Keratinocyte (primary cell): ENCODE measurements around the gene PRPH2. TPM values are rescaled to one million over a fixed set of nuclear protein-coding genes. Genes with fewer than 3 reads are reported as not detected.

Source experiments
- DNase-seq: peaks from one replicate; pipeline ENCODE4 v3.0.0-alpha.2; 2011; ENCODE audit warnings: low read depth, missing footprints, low spot score
- FAIRE-seq: peaks from 2 replicates; lab custom pipeline; 2011; peaks lifted over from hg19 to GRCh38; lab: Jason Lieb, UNC
- H2AFZ ChIP-seq: 2 replicates; pipeline ENCODE4 v1.6.0; 2012; ENCODE audit warnings: low read length, control low read depth, inconsistent platforms; ENCODE audit not compliant: control insufficient read depth
- H3K27ac ChIP-seq: 2 replicates; pipeline ENCODE4 v1.5.1; 2011; ENCODE audit warnings: low read length; ENCODE audit not compliant: control insufficient read depth, insufficient read depth
- H3K27me3 ChIP-seq: 3 replicates; pipeline ENCODE4 v1.6.0; 2011; ENCODE audit warnings: low read length; ENCODE audit not compliant: control insufficient read depth, insufficient read depth; ENCODE audit errors: extremely low read depth
- H3K36me3 ChIP-seq, 2 experiments: 2 replicates in 1 of 2; 3 replicates in 1 of 2; pipeline ENCODE4 v1.5.1; 2011; ENCODE audit warnings: low read length in 2 of 2, mild to moderate bottlenecking in 1 of 2; ENCODE audit not compliant: control insufficient read depth in 2 of 2, insufficient read depth in 2 of 2; ENCODE audit errors: extremely low read depth in 1 of 2
- H3K4me1 ChIP-seq: 3 replicates; pipeline ENCODE4 v1.5.1; 2011; ENCODE audit warnings: low read length; ENCODE audit not compliant: control insufficient read depth, insufficient read depth; ENCODE audit errors: extremely low read depth
- H3K4me2 ChIP-seq: 3 replicates; pipeline ENCODE4 v1.6.0; 2011; ENCODE audit warnings: low read depth, low read length; ENCODE audit not compliant: control insufficient read depth, insufficient read depth; ENCODE audit errors: extremely low read depth
- H3K4me3 ChIP-seq, 3 experiments: fragments of 200-600 bp in 1 of 3; sonication (generic) in 1 of 3; 2 replicates in 2 of 3; 3 replicates in 1 of 3; pipeline ENCODE4 v1.5.1; 2011 to 2016; ENCODE audit warnings: low read length in 3 of 3, mild to moderate bottlenecking in 3 of 3, control low read depth in 2 of 3, inconsistent platforms in 1 of 3, low read depth in 1 of 3, mixed read lengths in 1 of 3, mixed run types in 1 of 3, moderate library complexity in 1 of 3; ENCODE audit not compliant: control insufficient read depth in 2 of 3, insufficient read depth in 2 of 3; ENCODE audit errors: extremely low read depth in 1 of 3
- H3K79me2 ChIP-seq: 2 replicates; pipeline ENCODE4 v1.6.0; 2012; ENCODE audit warnings: low read length; ENCODE audit not compliant: control insufficient read depth, insufficient read depth
- H3K9ac ChIP-seq: 3 replicates; pipeline ENCODE4 v1.6.0; 2011; ENCODE audit warnings: low read length; ENCODE audit not compliant: control insufficient read depth, insufficient read depth; ENCODE audit errors: extremely low read depth
- H3K9me1 ChIP-seq: 3 replicates; pipeline ENCODE4 v1.6.0; 2011; ENCODE audit warnings: low read length; ENCODE audit not compliant: control insufficient read depth, insufficient read depth; ENCODE audit errors: extremely low read depth
- H3K9me3 ChIP-seq: 2 replicates; pipeline ENCODE4 v1.5.1; 2012; ENCODE audit warnings: low read depth, low read length; ENCODE audit not compliant: control insufficient read depth
- H4K20me1 ChIP-seq: 3 replicates; pipeline ENCODE4 v1.6.0; 2011; ENCODE audit warnings: low read length; ENCODE audit not compliant: control insufficient read depth, insufficient read depth; ENCODE audit errors: extremely low read depth
- EZH2 ChIP-seq: IDR thresholded peaks from one replicate; pipeline ENCODE4 v1.6.1; 2012; ENCODE audit warnings: inconsistent platforms, mild to moderate bottlenecking, low read length, moderate library complexity
- dilution Hi-C: fragments of 300-500 bp; cut with MboI; formaldehyde crosslinking; loops from one replicate; pipeline ENCODE4 v1.7.0; 2020; ENCODE audit warnings: low sequenced_read_pairs; ENCODE audit not compliant: extremely low pct_ligation_motif_present
- polyA plus RNA-seq, 5 experiments: library from polyadenylated mRNA; depleted of rRNA in 3 of 5; stranded (reverse) in 3 of 5; stranded (forward) in 1 of 5; unstranded in 1 of 5; fragments of >200 nt; gene quantifications; 1 replicate in 1 of 5; 2 replicates in 3 of 5; 3 replicates in 1 of 5; pipeline versions ENCODE4 v1.2.1 to v1.2.3, GENCODE V29; 2011 to 2012; ENCODE audit warnings: missing spikeins in 2 of 5, low read depth in 1 of 5, low replicate concordance in 1 of 5
- TF ChIP-seq, protein P1 (sequence below), 3 experiments: IDR thresholded peaks in 1 of 3; conservative IDR thresholded peaks in 1 of 3; optimal IDR thresholded peaks in 1 of 3; 2 replicates in 2 of 3; 3 replicates in 1 of 3; pipeline versions ENCODE3 to v1.5.1; 2011; ENCODE audit warnings: low read length in 3 of 3, mild to moderate bottlenecking in 3 of 3, moderate library complexity in 2 of 3, control low read depth in 1 of 3, inconsistent platforms in 1 of 3; ENCODE audit not compliant: insufficient read depth in 2 of 3; ENCODE audit errors: extremely low read depth in 1 of 3

The PRPH2 gene
- polyA plus RNA-seq, 1 donor (not counting 4 experiments of a cell fraction or from before 2014, with no cell fraction given): 0.01 TPM

DNA sequence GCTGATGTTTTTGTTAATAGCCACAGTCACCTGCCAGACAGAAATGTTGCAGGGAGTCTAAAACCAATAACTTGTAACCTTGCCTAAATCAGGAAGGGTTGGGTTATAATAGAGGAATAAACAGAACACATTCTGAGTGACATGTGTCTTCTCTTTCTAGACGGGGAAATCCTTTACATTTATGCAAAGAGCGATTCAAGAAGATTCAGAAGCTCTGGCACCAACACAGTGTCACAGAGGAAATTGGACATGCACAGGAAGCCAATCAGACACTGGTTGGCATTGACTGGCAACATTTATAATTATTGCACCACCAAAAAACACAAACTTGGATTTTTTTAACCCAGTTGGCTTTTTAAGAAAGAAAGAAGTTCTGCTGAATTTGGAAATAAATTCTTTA is 31.5 kb downstream of the PRPH2 start:
- no peak overlapping the region for H3K27ac ChIP-seq
- no peak overlapping the region for H3K9ac ChIP-seq
- peaks cover 39% of the 10 kb centered on the region for H3K4me1 ChIP-seq
- H2AFZ ChIP-seq: no peak overlapping the region
- FAIRE-seq (no peak), DNase-seq (no peak)
- no peaks in the 10 kb centered on the region for H3K27me3 ChIP-seq
- dilution Hi-C loops: no loop called here
- H3K36me3 ChIP-seq: peaks cover 21 to 33% of the 10 kb centered on the region in 2 experiments
- TF ChIP-seq, protein P1, sequence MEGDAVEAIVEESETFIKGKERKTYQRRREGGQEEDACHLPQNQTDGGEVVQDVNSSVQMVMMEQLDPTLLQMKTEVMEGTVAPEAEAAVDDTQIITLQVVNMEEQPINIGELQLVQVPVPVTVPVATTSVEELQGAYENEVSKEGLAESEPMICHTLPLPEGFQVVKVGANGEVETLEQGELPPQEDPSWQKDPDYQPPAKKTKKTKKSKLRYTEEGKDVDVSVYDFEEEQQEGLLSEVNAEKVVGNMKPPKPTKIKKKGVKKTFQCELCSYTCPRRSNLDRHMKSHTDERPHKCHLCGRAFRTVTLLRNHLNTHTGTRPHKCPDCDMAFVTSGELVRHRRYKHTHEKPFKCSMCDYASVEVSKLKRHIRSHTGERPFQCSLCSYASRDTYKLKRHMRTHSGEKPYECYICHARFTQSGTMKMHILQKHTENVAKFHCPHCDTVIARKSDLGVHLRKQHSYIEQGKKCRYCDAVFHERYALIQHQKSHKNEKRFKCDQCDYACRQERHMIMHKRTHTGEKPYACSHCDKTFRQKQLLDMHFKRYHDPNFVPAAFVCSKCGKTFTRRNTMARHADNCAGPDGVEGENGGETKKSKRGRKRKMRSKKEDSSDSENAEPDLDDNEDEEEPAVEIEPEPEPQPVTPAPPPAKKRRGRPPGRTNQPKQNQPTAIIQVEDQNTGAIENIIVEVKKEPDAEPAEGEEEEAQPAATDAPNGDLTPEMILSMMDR (optimal IDR thresholded peaks at IDR 0.05 in 1 of 3, IDR thresholded peaks at IDR 0.05 in 1 of 3, conservative IDR thresholded peaks at IDR 0.05 in 1 of 3; ENCODE audit: extremely low read depth in 1 of 3, insufficient read depth in 2 of 3, low read length in 3 of 3): no peak
- no peak for TF ChIP-seq EZH2
- H3K4me2 ChIP-seq: no peak overlapping the region
- H3K9me3 ChIP-seq: no peaks in the 10 kb centered on the region
- peaks cover 3% of the 10 kb centered on the region for H3K9me1 ChIP-seq
- H4K20me1 ChIP-seq: no peaks in the 10 kb centered on the region
- H3K4me3 ChIP-seq: no peak overlapping the region
- no peaks in the 10 kb centered on the region for H3K79me2 ChIP-seq

DNA sequence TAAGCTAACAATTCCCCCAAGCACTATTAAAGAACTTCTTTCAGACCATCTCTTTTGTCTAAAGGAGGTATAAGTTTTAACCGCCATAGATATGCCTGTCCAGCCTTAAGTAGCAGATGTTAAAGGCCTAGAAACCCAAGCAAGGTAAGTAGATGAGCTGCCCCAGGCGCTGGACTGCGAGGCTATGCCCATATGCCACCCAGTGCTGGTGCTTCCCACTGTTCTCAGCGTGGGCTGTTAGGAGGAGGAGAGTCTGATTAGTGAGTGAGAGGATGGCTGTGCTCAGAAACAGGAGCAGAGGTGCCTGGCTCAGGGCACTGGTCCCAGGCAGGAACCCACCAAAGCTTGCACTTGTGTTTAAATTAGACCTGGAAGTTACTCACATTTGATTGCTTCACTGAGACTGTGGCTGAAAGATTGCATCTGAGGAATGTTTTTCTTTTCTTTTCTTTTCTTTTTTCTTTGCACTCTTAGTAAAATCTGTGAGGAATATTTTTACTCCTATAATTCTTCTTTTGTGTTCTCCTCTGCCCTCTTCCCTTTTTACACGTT is 32.2 kb downstream of the PRPH2 start:
- no peaks in the 10 kb centered on the region for H3K27me3 ChIP-seq
- H3K9me3 ChIP-seq: no peaks in the 10 kb centered on the region
- no peak for DNase-seq
- dilution Hi-C loops: no loop called here
- no peak overlapping the region for H3K4me3 ChIP-seq
- peaks cover 3% of the 10 kb centered on the region for H3K9me1 ChIP-seq
- TF ChIP-seq EZH2: no peak
- TF ChIP-seq, protein P1 (optimal IDR thresholded peaks at IDR 0.05 in 1 of 3, IDR thresholded peaks at IDR 0.05 in 1 of 3, conservative IDR thresholded peaks at IDR 0.05 in 1 of 3; ENCODE audit: extremely low read depth in 1 of 3, insufficient read depth in 2 of 3, low read length in 3 of 3): no peak
- H4K20me1 ChIP-seq: no peaks in the 10 kb centered on the region
- FAIRE-seq: no peak
- no peaks in the 10 kb centered on the region for H3K79me2 ChIP-seq
- peaks cover 21 to 33% of the 10 kb centered on the region in 2 experiments for H3K36me3 ChIP-seq
- H3K9ac ChIP-seq: no peak overlapping the region
- no peak overlapping the region for H3K4me2 ChIP-seq
- no peak overlapping the region for H3K27ac ChIP-seq
- H3K4me1 ChIP-seq: peaks cover 39% of the 10 kb centered on the region
- no peak overlapping the region for H2AFZ ChIP-seq
